MM.1S (cell line): ENCODE data around the gene ENTREP3.

Experiments
- CTCF ChIP-seq: fragments of 300-600 bp; sonication (generic); IDR thresholded peaks from 2 replicates; pipeline ENCODE4 v1.5.1; 2016; ENCODE audit warnings: antibody characterized with exemption, low read length, mixed read lengths
- EZH2 ChIP-seq: fragments of 300-600 bp; sonication (generic); optimal IDR thresholded peaks from 2 replicates; pipeline ENCODE3; 2017; ENCODE audit warnings: low read depth, mild to moderate bottlenecking, antibody characterized with exemption, low read length, mixed read lengths

GRCh38 chr1:155256058-155256852 lies 972 bp upstream of the ENTREP3 start:
- TF ChIP-seq EZH2: no peak
- TF ChIP-seq CTCF: no peak
